ENCODE results near the gene ZNF777.
A peak's percentile ranks its signal among the peaks of the same experiment; 100 is the strongest.
"Not testable (repeated sequence)": the region's sequence is repeated elsewhere in the genome, so short reads cannot be mapped to it uniquely, and the experiment has no call there.

The ZNF777 gene

GRCh38 chr7:149450821-149451220, 10.0 kb downstream of the ZNF777 start:
- no peak for DNase-seq (ENCODE audit: low read depth)

GRCh38 chr7:149449897-149450296, 11.0 kb downstream of the ZNF777 start:
- no peak for DNase-seq (ENCODE audit: low read depth)

GRCh38 chr7:149448961-149449360, 11.9 kb downstream of the ZNF777 start:
- DNase-seq (ENCODE audit: low read depth): no peak

DNA sequence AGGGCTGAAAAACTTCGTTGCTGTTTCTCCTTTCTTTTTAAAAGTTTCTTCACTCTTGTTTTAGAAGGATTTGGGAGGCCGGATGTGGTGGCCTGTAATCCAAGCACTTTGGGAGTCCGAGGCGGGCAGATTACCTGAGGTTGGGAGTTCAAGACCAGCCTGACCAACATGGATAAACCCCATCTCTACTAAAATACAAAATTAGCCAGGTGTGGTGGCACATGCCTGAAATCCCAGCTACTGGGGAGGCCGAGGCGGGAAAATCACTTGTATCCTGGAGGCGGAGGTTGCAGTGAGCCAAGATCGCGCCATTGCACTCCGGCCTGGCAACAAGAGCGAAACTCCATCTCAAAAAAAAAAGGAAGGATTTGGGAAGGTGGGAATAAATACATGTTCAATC, 14.8 kb downstream of the ZNF777 start:
- not testable (repeated sequence) for DNase-seq (ENCODE audit: low read depth)

DNA sequence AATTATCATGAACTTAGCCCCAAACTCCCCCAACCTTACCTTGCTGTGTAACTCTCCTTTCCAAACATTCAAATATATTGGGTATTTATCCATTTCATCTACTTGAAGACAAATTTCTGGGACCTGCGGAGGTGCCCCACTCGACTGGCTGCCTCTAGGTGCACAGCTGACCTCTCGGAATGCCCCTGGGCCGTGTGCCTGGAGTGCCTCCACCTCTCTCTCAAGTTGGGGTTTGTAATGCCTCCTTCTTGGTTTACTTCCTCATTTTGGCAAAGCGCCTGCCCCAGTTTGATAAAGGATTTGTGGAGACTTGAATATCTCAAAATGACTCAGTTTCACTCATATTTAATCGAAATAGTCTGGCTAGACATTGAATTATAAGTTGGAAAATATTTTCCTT, 16.6 kb downstream of the ZNF777 start:
- no peak for DNase-seq (ENCODE audit: low read depth)

- no peak for DNase-seq (ENCODE audit: low read depth)
These were observed 17.3 kb downstream of the ZNF777 start for GRCh38 chr7:149443523-149443922.

- no peak for DNase-seq (ENCODE audit: low read depth)
These were observed 17.9 kb downstream of the ZNF777 start for GRCh38 chr7:149442924-149443323.

GRCh38 chr7:149440222-149440621, 20.6 kb downstream of the ZNF777 start:
- no peak for DNase-seq (ENCODE audit: low read depth)

GRCh38 chr7:149436358-149436757, 24.5 kb downstream of the ZNF777 start:
- no peak for DNase-seq (ENCODE audit: low read depth)

DNA sequence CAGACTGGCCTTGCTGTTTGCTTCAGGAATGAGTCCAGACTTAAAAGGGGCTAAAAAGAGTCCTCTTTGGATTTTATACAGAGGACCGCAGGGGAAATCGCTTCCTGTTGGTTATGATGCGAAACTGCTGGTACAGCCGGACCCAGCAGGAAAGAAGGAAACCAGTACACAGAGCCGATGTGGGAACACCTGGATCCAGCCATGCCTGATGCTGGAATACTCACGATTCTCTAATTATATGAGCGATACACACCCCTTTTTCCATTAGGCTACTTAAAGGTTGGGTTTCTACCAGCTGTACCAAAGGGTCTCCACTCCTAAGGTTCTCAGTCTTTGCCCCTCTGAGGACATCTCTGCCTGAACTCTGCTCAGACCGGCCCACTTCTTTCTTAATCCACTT, 27.7 kb downstream of the ZNF777 start:
- no peak for DNase-seq (ENCODE audit: low read depth)

GRCh38 chr7:149432121-149432691, 28.7 kb downstream of the ZNF777 start:
- no peak for DNase-seq (ENCODE audit: low read depth)

DNA sequence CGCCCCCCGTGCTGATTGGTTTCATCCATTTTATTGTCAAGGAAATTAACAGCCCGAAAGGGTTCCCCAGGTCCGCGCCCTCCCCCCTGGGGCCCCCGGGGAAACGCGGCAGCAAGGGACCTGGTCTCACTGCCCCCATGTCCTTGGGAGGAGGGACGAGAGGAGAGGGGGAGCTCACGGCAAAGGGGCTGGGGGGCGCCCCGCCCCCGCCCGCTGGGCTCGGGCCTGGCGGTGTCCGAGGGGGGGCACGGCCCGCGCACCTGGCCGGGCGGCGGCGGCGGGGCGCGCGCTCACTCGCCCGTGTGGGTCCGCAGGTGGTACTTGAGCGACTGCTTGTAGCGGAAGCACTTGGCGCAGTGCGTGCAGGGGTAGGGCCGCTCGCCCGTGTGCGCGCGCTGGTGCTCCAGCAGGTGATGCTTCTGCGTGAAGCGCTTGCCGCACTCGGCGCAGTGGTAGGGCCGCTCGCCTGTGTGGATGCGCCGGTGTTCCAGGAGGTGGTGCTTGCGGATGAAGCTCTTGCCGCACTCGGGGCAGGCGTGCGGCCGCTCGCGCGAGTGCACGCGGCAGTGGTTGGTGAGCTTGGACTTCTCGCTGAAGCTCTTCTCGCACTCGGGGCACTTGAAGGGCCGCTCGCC, 29.3 kb downstream of the ZNF777 start:
- no peak for DNase-seq (ENCODE audit: low read depth)

GRCh38 chr7:149430192-149430591, 30.7 kb downstream of the ZNF777 start:
- DNase-seq (ENCODE audit: low read depth): no peak

GRCh38 chr7:149427893-149428292, 33.0 kb downstream of the ZNF777 start:
- no peak for DNase-seq (ENCODE audit: low read depth)

- no peak for DNase-seq (ENCODE audit: low read depth)
These were observed 33.7 kb downstream of the ZNF777 start for GRCh38 chr7:149427096-149427680.

GRCh38 chr7:149423449-149424110, 37.3 kb downstream of the ZNF777 start:
- DNase-seq (ENCODE audit: low read depth): no peak

GRCh38 chr7:149422914-149423301, 38.0 kb downstream of the ZNF777 start:
- no peak for DNase-seq (ENCODE audit: low read depth)

- DNase-seq (ENCODE audit: low read depth): peak; percentile 51
These were observed 38.5 kb downstream of the ZNF777 start for GRCh38 chr7:149422162-149422913.

- no peak for DNase-seq (ENCODE audit: low read depth)
These were observed 40.9 kb downstream of the ZNF777 start for GRCh38 chr7:149420006-149420405.

GRCh38 chr7:149415391-149416071, 45.3 kb downstream of the ZNF777 start:
- no peak for DNase-seq (ENCODE audit: low read depth)

- DNase-seq (ENCODE audit: low read depth): no peak
These were observed 46.0 kb downstream of the ZNF777 start for GRCh38 chr7:149414745-149415390.

Measured in T-helper 22 cell (primary cell).